Activated T-cell treated with anti-CD3 and anti-CD28 coated beads, Interleukin-2, amount 50 U/mL, for 24 hours (primary cell): ENCODE results near the gene ATP6AP2.
A peak's percentile ranks its signal among the peaks of the same experiment; 100 is the strongest.
"Not testable (repeated sequence)": the region's sequence is repeated elsewhere in the genome, so short reads cannot be mapped to it uniquely, and the experiment has no call there.

Source experiments
- DNase-seq: peaks from one replicate; pipeline ENCODE4 v3.0.0-alpha.2; 2020
- H3K27ac Mint-ChIP-seq: 2 replicates; pipeline ENCODE4 v1.8.0; 2020; ENCODE audit warnings: mild to moderate bottlenecking, mixed read lengths
- H3K27me3 Mint-ChIP-seq: 2 replicates; pipeline ENCODE4 v1.8.0; 2020; ENCODE audit warnings: mixed read lengths
- H3K36me3 Mint-ChIP-seq: 2 replicates; pipeline ENCODE4 v1.8.0; 2020; ENCODE audit warnings: low read depth, mixed read lengths
- H3K4me1 Mint-ChIP-seq: 2 replicates; pipeline ENCODE4 v1.8.0; 2020; ENCODE audit warnings: low read depth, mixed read lengths
- H3K4me3 Mint-ChIP-seq: 2 replicates; pipeline ENCODE4 v1.8.0; 2020; ENCODE audit warnings: mild to moderate bottlenecking, moderate library complexity, mixed read lengths
- H3K9me3 Mint-ChIP-seq: 2 replicates; pipeline ENCODE4 v1.8.0; 2020; ENCODE audit warnings: mixed read lengths

Gene ATP6AP2

GRCh38 chrX:40563784-40564183 lies 17.0 kb upstream of the ATP6AP2 start:
- Mint-ChIP-seq H3K4me3 (no peak overlapping the region), H3K27me3 (peaks cover 57% of the 10 kb centered on the region), H3K36me3 (no peaks in the 10 kb centered on the region), H3K4me1 (no peaks in the 10 kb centered on the region), H3K9me3 (no peaks in the 10 kb centered on the region), H3K27ac (no peak overlapping the region)
- no peak for DNase-seq

GRCh38 chrX:40564447-40564846 lies 16.3 kb upstream of the ATP6AP2 start:
- Mint-ChIP-seq H3K27ac (no peak overlapping the region), H3K27me3 (peaks cover 58% of the 10 kb centered on the region), H3K4me1 (no peaks in the 10 kb centered on the region), H3K4me3 (no peak overlapping the region), H3K9me3 (no peaks in the 10 kb centered on the region), H3K36me3 (no peaks in the 10 kb centered on the region)
- DNase-seq = no peak

- peaks cover 17% of the 10 kb centered on the region for H3K4me1 Mint-ChIP-seq
- peak; percentile 37 for DNase-seq
- H3K36me3 Mint-ChIP-seq = no peaks in the 10 kb centered on the region
- peaks cover 63% of the 10 kb centered on the region for H3K27me3 Mint-ChIP-seq
- H3K27ac Mint-ChIP-seq = peak overlapping the region; percentile 88
- peak overlapping the region; percentile 58 for H3K4me3 Mint-ChIP-seq
- no peaks in the 10 kb centered on the region for H3K9me3 Mint-ChIP-seq
Measured at GRCh38 chrX:40570346-40571093, 10.2 kb upstream of the ATP6AP2 start.

GRCh38 chrX:40571164-40571563 lies 9.6 kb upstream of the ATP6AP2 start:
- H3K36me3 Mint-ChIP-seq, DNase-seq, H3K9me3 Mint-ChIP-seq: not testable (repeated sequence)
- Mint-ChIP-seq H3K27ac (peak overlapping the region; percentile 88), H3K4me3 (peak overlapping the region; percentile 58), H3K27me3 (peaks cover 60% of the 10 kb centered on the region), H3K4me1 (peaks cover 17% of the 10 kb centered on the region)

- H3K9me3 Mint-ChIP-seq = no peaks in the 10 kb centered on the region
- H3K36me3 Mint-ChIP-seq = no peaks in the 10 kb centered on the region
- H3K27me3 Mint-ChIP-seq = peaks cover 61% of the 10 kb centered on the region
- H3K4me3 Mint-ChIP-seq = no peak overlapping the region
- peak overlapping the region; percentile 88 for H3K27ac Mint-ChIP-seq
- DNase-seq = no peak
- H3K4me1 Mint-ChIP-seq = peaks cover 17% of the 10 kb centered on the region
Measured at GRCh38 chrX:40571600-40571999, 9.2 kb upstream of the ATP6AP2 start.

GRCh38 chrX:40573763-40574162 lies 7.0 kb upstream of the ATP6AP2 start:
- no peaks in the 10 kb centered on the region for H3K36me3 Mint-ChIP-seq
- H3K27me3 Mint-ChIP-seq = peaks cover 63% of the 10 kb centered on the region
- peaks cover 17% of the 10 kb centered on the region for H3K4me1 Mint-ChIP-seq
- peak; percentile 41 for DNase-seq
- no peaks in the 10 kb centered on the region for H3K9me3 Mint-ChIP-seq
- H3K27ac Mint-ChIP-seq = no peak overlapping the region
- no peak overlapping the region for H3K4me3 Mint-ChIP-seq

- H3K36me3 Mint-ChIP-seq, H3K27ac Mint-ChIP-seq, DNase-seq, H3K9me3 Mint-ChIP-seq, H3K4me3 Mint-ChIP-seq: not testable (repeated sequence)
- Mint-ChIP-seq H3K4me1 (peaks cover 18% of the 10 kb centered on the region), H3K27me3 (peaks cover 64% of the 10 kb centered on the region)
Measured at GRCh38 chrX:40575411-40575810, 5.4 kb upstream of the ATP6AP2 start.

GRCh38 chrX:40576291-40576690 lies 4.5 kb upstream of the ATP6AP2 start:
- H3K4me3 Mint-ChIP-seq = no peak overlapping the region
- no peak overlapping the region for H3K27ac Mint-ChIP-seq
- no peak for DNase-seq
- H3K36me3 Mint-ChIP-seq = peaks cover 3% of the 10 kb centered on the region
- peaks cover 59% of the 10 kb centered on the region for H3K27me3 Mint-ChIP-seq
- H3K9me3 Mint-ChIP-seq = no peaks in the 10 kb centered on the region
- H3K4me1 Mint-ChIP-seq = peaks cover 9% of the 10 kb centered on the region

- Mint-ChIP-seq H3K4me1 (peaks cover 20% of the 10 kb centered on the region), H3K27me3 (peaks cover 67% of the 10 kb centered on the region), H3K36me3 (peaks cover 3% of the 10 kb centered on the region), H3K9me3 (no peaks in the 10 kb centered on the region), H3K4me3 (no peak overlapping the region), H3K27ac (no peak overlapping the region)
- DNase-seq = no peak
Measured at GRCh38 chrX:40578039-40578695, 2.6 kb upstream of the ATP6AP2 start.

- H3K27me3 Mint-ChIP-seq = peaks cover 71% of the 10 kb centered on the region
- DNase-seq = no peak
- peaks cover 3% of the 10 kb centered on the region for H3K36me3 Mint-ChIP-seq
- H3K4me1 Mint-ChIP-seq = peaks cover 26% of the 10 kb centered on the region
- H3K27ac Mint-ChIP-seq = no peak overlapping the region
- H3K9me3 Mint-ChIP-seq = no peaks in the 10 kb centered on the region
- H3K4me3 Mint-ChIP-seq = no peak overlapping the region
Measured at GRCh38 chrX:40579141-40579540, 1.6 kb upstream of the ATP6AP2 start.

GRCh38 chrX:40579900-40580536 lies 752 bp upstream of the ATP6AP2 start:
- H3K27me3 Mint-ChIP-seq = peaks cover 66% of the 10 kb centered on the region
- peak overlapping the region; percentile 86 for H3K4me3 Mint-ChIP-seq
- H3K27ac Mint-ChIP-seq = peak overlapping the region; percentile 94
- no peaks in the 10 kb centered on the region for H3K9me3 Mint-ChIP-seq
- no peak for DNase-seq
- H3K4me1 Mint-ChIP-seq = peaks cover 26% of the 10 kb centered on the region
- peaks cover 3% of the 10 kb centered on the region for H3K36me3 Mint-ChIP-seq

- H3K36me3 Mint-ChIP-seq = peaks cover 3% of the 10 kb centered on the region
- peak overlapping the region; percentile 80 for H3K27ac Mint-ChIP-seq
- H3K4me3 Mint-ChIP-seq = peak overlapping the region; percentile 86
- peaks cover 68% of the 10 kb centered on the region for H3K27me3 Mint-ChIP-seq
- peaks cover 36% of the 10 kb centered on the region for H3K4me1 Mint-ChIP-seq
- H3K9me3 Mint-ChIP-seq = no peaks in the 10 kb centered on the region
- no peak for DNase-seq
Measured at GRCh38 chrX:40581336-40581920, 658 bp downstream of the ATP6AP2 start.

- Mint-ChIP-seq H3K4me3 (peak overlapping the region; percentile 86), H3K27ac (peak overlapping the region; percentile 80), H3K4me1 (peaks cover 42% of the 10 kb centered on the region), H3K27me3 (peaks cover 71% of the 10 kb centered on the region)
- not testable (repeated sequence) for DNase-seq, H3K9me3 Mint-ChIP-seq, H3K36me3 Mint-ChIP-seq
Measured at GRCh38 chrX:40582178-40582577, 1.4 kb downstream of the ATP6AP2 start.

GRCh38 chrX:40582811-40583210 lies 2.0 kb downstream of the ATP6AP2 start:
- Mint-ChIP-seq H3K27ac (no peak overlapping the region), H3K9me3 (no peaks in the 10 kb centered on the region), H3K4me3 (peak overlapping the region; percentile 50), H3K36me3 (peaks cover 3% of the 10 kb centered on the region), H3K4me1 (peaks cover 48% of the 10 kb centered on the region), H3K27me3 (peaks cover 68% of the 10 kb centered on the region)
- DNase-seq = no peak
